NB4 (cell line): ENCODE data around the gene DDX41.

ENCODE experiments used
- DNase-seq: peaks from one replicate; pipeline ENCODE4 v3.0.0; 2010; ENCODE audit warnings: low read depth
- H3K4me3 ChIP-seq: one replicate; pipeline ENCODE4 v1.5.1; 2011; ENCODE audit warnings: mild to moderate bottlenecking, low read depth, low read length, moderate library complexity
- MAX ChIP-seq: IDR thresholded peaks from 2 replicates; pipeline ENCODE4 v1.6.1; 2011; ENCODE audit warnings: low read depth, low read length
- MYC ChIP-seq: IDR thresholded peaks from 2 replicates; pipeline ENCODE4 v1.6.1; 2011; ENCODE audit warnings: low read depth, low read length
- POLR2A ChIP-seq: IDR thresholded peaks from 2 replicates; pipeline ENCODE4 v1.6.1; 2011; ENCODE audit warnings: mild to moderate bottlenecking; ENCODE audit not compliant: insufficient read length; ENCODE audit errors: extremely low read depth
- TF ChIP-seq, protein P1 (sequence below): IDR thresholded peaks from one replicate; pipeline ENCODE4 v1.5.1; 2012; ENCODE audit warnings: low read depth, low read length

DDX41 gene

GRCh38 chr5:177527595-177527994 lies 10.8 kb upstream of the DDX41 start:
- no peak for DNase-seq
- TF ChIP-seq POLR2A (no peak), MYC (no peak), MAX (no peak)
- TF ChIP-seq, protein P1, sequence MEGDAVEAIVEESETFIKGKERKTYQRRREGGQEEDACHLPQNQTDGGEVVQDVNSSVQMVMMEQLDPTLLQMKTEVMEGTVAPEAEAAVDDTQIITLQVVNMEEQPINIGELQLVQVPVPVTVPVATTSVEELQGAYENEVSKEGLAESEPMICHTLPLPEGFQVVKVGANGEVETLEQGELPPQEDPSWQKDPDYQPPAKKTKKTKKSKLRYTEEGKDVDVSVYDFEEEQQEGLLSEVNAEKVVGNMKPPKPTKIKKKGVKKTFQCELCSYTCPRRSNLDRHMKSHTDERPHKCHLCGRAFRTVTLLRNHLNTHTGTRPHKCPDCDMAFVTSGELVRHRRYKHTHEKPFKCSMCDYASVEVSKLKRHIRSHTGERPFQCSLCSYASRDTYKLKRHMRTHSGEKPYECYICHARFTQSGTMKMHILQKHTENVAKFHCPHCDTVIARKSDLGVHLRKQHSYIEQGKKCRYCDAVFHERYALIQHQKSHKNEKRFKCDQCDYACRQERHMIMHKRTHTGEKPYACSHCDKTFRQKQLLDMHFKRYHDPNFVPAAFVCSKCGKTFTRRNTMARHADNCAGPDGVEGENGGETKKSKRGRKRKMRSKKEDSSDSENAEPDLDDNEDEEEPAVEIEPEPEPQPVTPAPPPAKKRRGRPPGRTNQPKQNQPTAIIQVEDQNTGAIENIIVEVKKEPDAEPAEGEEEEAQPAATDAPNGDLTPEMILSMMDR: no peak
- H3K4me3 ChIP-seq: no peak overlapping the region

GRCh38 chr5:177526791-177527190 lies 10.0 kb upstream of the DDX41 start:
- TF ChIP-seq, protein P1: no peak
- TF ChIP-seq POLR2A (no peak), MYC (no peak), MAX (no peak)
- H3K4me3 ChIP-seq: no peak overlapping the region
- no peak for DNase-seq

DNA sequence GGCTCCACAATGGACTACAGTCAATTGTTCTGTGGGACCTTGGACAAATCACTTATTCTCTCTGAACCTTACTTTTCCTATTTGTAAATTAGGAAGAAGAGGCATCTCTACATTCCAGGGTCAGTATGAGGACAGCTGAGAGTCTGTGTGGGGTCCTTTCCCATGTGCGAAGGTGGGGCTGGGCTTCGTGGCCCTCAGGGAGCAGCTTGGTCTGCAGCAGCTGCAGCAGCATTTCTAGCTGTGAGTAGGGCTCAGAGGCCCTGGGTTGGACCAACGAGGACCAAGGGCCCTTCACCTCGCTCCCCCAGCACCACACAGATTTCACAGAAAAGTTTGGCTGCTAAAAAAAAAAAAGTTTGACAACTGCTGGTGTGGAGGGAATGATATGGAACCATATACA lies 9.4 kb upstream of the DDX41 start:
- no peak for DNase-seq
- TF ChIP-seq POLR2A: no peak
- TF ChIP-seq, protein P1: no peak
- TF ChIP-seq MAX: no peak
- no peak for TF ChIP-seq MYC
- no peak overlapping the region for H3K4me3 ChIP-seq

DNA sequence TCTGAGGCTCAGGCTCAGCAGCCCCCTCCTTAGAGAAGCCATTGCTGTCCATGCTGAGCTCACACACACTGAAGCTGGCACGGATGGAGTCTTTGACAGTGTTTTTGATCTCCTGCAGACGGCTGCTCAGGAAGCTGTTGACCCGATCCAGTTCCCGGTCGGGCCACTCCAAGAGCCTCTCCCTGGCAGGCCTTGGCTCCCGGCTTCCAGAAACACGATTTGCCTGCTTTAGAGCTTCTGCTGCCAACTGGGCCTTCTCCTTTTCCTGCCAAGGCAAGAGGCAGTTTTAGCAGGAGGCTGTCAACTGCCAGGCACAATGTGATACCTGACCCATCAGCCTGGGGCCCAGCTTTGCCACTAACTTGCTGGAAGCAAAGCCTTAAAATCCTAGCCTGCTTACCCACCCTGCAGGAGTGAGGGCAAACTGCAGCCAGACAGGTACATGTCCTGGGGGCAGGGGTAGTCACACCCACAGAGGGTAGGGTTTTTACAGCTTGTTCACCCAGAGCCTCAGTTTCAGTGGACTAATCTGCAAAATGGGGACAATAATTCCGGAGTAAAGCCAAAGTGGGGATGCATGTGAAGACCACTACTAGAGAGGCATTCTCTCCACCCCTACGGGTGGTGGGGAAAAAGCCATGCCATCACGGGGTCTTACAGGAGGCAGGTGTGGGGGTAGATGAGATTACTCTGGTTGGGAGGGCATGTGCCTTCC lies 8.3 kb upstream of the DDX41 start:
- no peak overlapping the region for H3K4me3 ChIP-seq
- no peak for DNase-seq
- TF ChIP-seq, protein P1: no peak
- TF ChIP-seq POLR2A (no peak), MAX (no peak), MYC (no peak)

DNA sequence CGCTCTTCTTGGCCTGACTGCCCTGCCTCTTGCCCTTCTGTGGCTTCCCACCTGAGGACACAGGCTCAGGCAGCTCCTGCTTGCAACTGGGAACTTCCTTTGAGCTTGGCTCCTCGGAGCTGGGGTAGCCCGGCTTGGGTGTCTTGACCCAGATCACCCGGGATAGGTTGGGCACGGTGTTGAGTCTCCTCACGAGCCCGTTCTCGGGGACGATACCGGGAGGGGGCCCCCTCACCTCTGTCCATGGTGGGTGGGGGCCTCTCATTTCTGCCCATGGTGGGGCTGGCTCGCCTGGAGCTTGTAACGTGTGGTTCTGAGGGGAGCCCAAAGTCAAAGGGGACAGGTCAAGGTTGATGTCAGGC lies 7.8 kb upstream of the DDX41 start:
- TF ChIP-seq, protein P1: no peak
- no peak for TF ChIP-seq POLR2A
- TF ChIP-seq MYC: no peak
- TF ChIP-seq MAX: no peak
- DNase-seq: no peak
- no peak overlapping the region for H3K4me3 ChIP-seq
